Astrocyte (in vitro differentiated cells and primary cell): ENCODE data around the gene ITGA8. TPM values are rescaled to one million over a fixed set of nuclear protein-coding genes. Genes with fewer than 3 reads are reported as not detected.
"Not testable (repeated sequence)": the region's sequence is repeated elsewhere in the genome, so short reads cannot be mapped to it uniquely, and the experiment has no call there.

ENCODE experiments used
- DNase-seq: peaks from one replicate; pipeline ENCODE4 v3.0.0-alpha.2; 2010; ENCODE audit warnings: low read depth
- FAIRE-seq: peaks from 2 replicates; lab custom pipeline; 2011; peaks lifted over from hg19 to GRCh38; lab: Jason Lieb, UNC
- H2AFZ ChIP-seq: 2 replicates; pipeline ENCODE4 v1.6.0; 2012; ENCODE audit warnings: low read depth, low read length, inconsistent platforms
- H3K27ac ChIP-seq: 2 replicates; pipeline ENCODE4 v1.5.1; 2011; ENCODE audit warnings: low read depth, low read length, inconsistent platforms
- H3K27me3 ChIP-seq: 2 replicates; pipeline ENCODE4 v1.6.0; 2011; ENCODE audit warnings: low read length, inconsistent platforms; ENCODE audit not compliant: insufficient read depth
- H3K36me3 ChIP-seq: 2 replicates; pipeline ENCODE4 v1.5.1; 2011; ENCODE audit warnings: low read length, inconsistent platforms; ENCODE audit not compliant: insufficient read depth
- H3K4me1 ChIP-seq: 2 replicates; pipeline ENCODE4 v1.5.1; 2011; ENCODE audit warnings: low read length, inconsistent platforms; ENCODE audit not compliant: insufficient read depth
- H3K4me2 ChIP-seq: 2 replicates; pipeline ENCODE4 v1.6.0; 2012; ENCODE audit warnings: low read length, inconsistent platforms
- H3K4me3 ChIP-seq: 2 replicates; pipeline ENCODE4 v1.5.1; 2011; ENCODE audit warnings: low read depth, mild to moderate bottlenecking, low read length, inconsistent platforms; ENCODE audit not compliant: insufficient read depth
- H3K79me2 ChIP-seq: 2 replicates; pipeline ENCODE4 v1.6.0; 2012; ENCODE audit warnings: mild to moderate bottlenecking, low read length, inconsistent platforms; ENCODE audit not compliant: insufficient read depth
- H3K9ac ChIP-seq: 2 replicates; pipeline ENCODE4 v1.6.0; 2012; ENCODE audit warnings: mild to moderate bottlenecking, low read length, inconsistent platforms
- H3K9me3 ChIP-seq: 2 replicates; pipeline ENCODE4 v1.5.1; 2012; ENCODE audit warnings: low read depth, mild to moderate bottlenecking, low read length, inconsistent platforms; ENCODE audit not compliant: insufficient read depth
- H4K20me1 ChIP-seq: 2 replicates; pipeline ENCODE4 v1.6.0; 2012; ENCODE audit warnings: low read length, inconsistent platforms; ENCODE audit not compliant: insufficient read depth
- H3K27ac Mint-ChIP-seq: one replicate; pipeline ENCODE4 v1.8.0; 2021; ENCODE audit warnings: mild to moderate bottlenecking, mixed read lengths; ENCODE audit not compliant: unreplicated experiment
- H3K27me3 Mint-ChIP-seq: one replicate; pipeline ENCODE4 v1.8.0; 2021; ENCODE audit warnings: low read depth, mixed read lengths; ENCODE audit not compliant: unreplicated experiment
- H3K36me3 Mint-ChIP-seq: one replicate; pipeline ENCODE4 v1.8.0; 2021; ENCODE audit warnings: low read depth, mixed read lengths; ENCODE audit not compliant: unreplicated experiment
- H3K4me1 Mint-ChIP-seq: one replicate; pipeline ENCODE4 v1.8.0; 2021; ENCODE audit warnings: low read depth, mixed read lengths; ENCODE audit not compliant: unreplicated experiment
- H3K4me3 Mint-ChIP-seq: one replicate; pipeline ENCODE4 v1.8.0; 2021; ENCODE audit warnings: mild to moderate bottlenecking, moderate library complexity, mixed read lengths; ENCODE audit not compliant: unreplicated experiment
- H3K9me3 Mint-ChIP-seq: one replicate; pipeline ENCODE4 v1.8.0; 2021; ENCODE audit warnings: mild to moderate bottlenecking, mixed read lengths; ENCODE audit not compliant: unreplicated experiment
- CTCF ChIP-seq: IDR thresholded peaks from 2 replicates; pipeline ENCODE4 v1.5.1; 2011; ENCODE audit warnings: low read depth, mild to moderate bottlenecking, inconsistent platforms, low read length, moderate library complexity; ENCODE audit not compliant: insufficient read depth
- EZH2 ChIP-seq: IDR thresholded peaks from 2 replicates; pipeline ENCODE4 v1.6.1; 2012; ENCODE audit warnings: mild to moderate bottlenecking, low read length, inconsistent platforms; ENCODE audit not compliant: insufficient read depth
- total RNA-seq: library from RNA; stranded (reverse); gene quantifications from 2 replicates; pipeline ENCODE4 v1.2.1, GENCODE V29; 2021

Gene ITGA8
- total RNA-seq, 1 donor from 2014 or later = not detected

GRCh38 chr10:15539262-15539661 is 180.5 kb downstream of the ITGA8 start:
- Mint-ChIP-seq H3K4me1 (no peaks in the 10 kb centered on the region), H3K4me3 (no peak overlapping the region), H3K27ac (no peak overlapping the region), H3K27me3 (peaks cover 3% of the 10 kb centered on the region), H3K36me3 (no peaks in the 10 kb centered on the region), H3K9me3 (peaks cover 3% of the 10 kb centered on the region)
- H3K9ac ChIP-seq = no peak overlapping the region
- no peaks in the 10 kb centered on the region for H3K79me2 ChIP-seq
- no peak overlapping the region for H2AFZ ChIP-seq
- H3K27me3 ChIP-seq = no peaks in the 10 kb centered on the region
- TF ChIP-seq EZH2 (no peak), CTCF (no peak)
- no peak overlapping the region for H3K27ac ChIP-seq
- H3K36me3 ChIP-seq = no peaks in the 10 kb centered on the region
- H3K4me3 ChIP-seq = no peak overlapping the region
- DNase-seq (no peak), FAIRE-seq (no peak)
- no peaks in the 10 kb centered on the region for H3K4me1 ChIP-seq
- H3K9me3 ChIP-seq = no peaks in the 10 kb centered on the region
- no peaks in the 10 kb centered on the region for H4K20me1 ChIP-seq
- no peak overlapping the region for H3K4me2 ChIP-seq

GRCh38 chr10:15534928-15535538 is 184.7 kb downstream of the ITGA8 start:
- H3K9ac ChIP-seq, H3K9me3 ChIP-seq, H3K27ac Mint-ChIP-seq, H3K4me3 Mint-ChIP-seq, H3K4me1 ChIP-seq, H3K79me2 ChIP-seq, DNase-seq, H3K9me3 Mint-ChIP-seq, H3K36me3 ChIP-seq, H2AFZ ChIP-seq, H3K4me1 Mint-ChIP-seq, H3K27me3 ChIP-seq, H3K27me3 Mint-ChIP-seq, FAIRE-seq, H3K27ac ChIP-seq, H3K36me3 Mint-ChIP-seq, H3K4me2 ChIP-seq, H4K20me1 ChIP-seq, H3K4me3 ChIP-seq: not testable (repeated sequence)

- H3K9ac ChIP-seq = no peak overlapping the region
- H3K36me3 ChIP-seq = no peaks in the 10 kb centered on the region
- peaks cover 2% of the 10 kb centered on the region for H3K27me3 ChIP-seq
- Mint-ChIP-seq H3K4me3 (no peak overlapping the region), H3K36me3 (no peaks in the 10 kb centered on the region), H3K9me3 (no peaks in the 10 kb centered on the region), H3K27me3 (peaks cover 12% of the 10 kb centered on the region), H3K4me1 (no peaks in the 10 kb centered on the region), H3K27ac (no peak overlapping the region)
- no peak overlapping the region for H3K4me3 ChIP-seq
- H2AFZ ChIP-seq = no peak overlapping the region
- no peak overlapping the region for H3K27ac ChIP-seq
- FAIRE-seq (no peak), DNase-seq (no peak)
- no peaks in the 10 kb centered on the region for H4K20me1 ChIP-seq
- no peaks in the 10 kb centered on the region for H3K79me2 ChIP-seq
- H3K4me1 ChIP-seq = no peaks in the 10 kb centered on the region
- H3K9me3 ChIP-seq = no peaks in the 10 kb centered on the region
- TF ChIP-seq CTCF = no peak
- TF ChIP-seq EZH2 = no peak
- H3K4me2 ChIP-seq = no peak overlapping the region
These were observed 187.6 kb downstream of the ITGA8 start for GRCh38 chr10:15531927-15532722.
